HG02981 (cell line): ENCODE data around the gene SETMAR.
"Not testable (repeated sequence)": the region's sequence is repeated elsewhere in the genome, so short reads cannot be mapped to it uniquely, and the experiment has no call there.

Source experiments
- ATAC-seq: cut with Tn5 transposase; IDR thresholded peaks from one replicate; pipeline ENCODE4 v1.9.1; 2021; ENCODE audit warnings: mild to moderate bottlenecking, moderate library complexity; ENCODE audit not compliant: unreplicated experiment

The SETMAR gene

DNA sequence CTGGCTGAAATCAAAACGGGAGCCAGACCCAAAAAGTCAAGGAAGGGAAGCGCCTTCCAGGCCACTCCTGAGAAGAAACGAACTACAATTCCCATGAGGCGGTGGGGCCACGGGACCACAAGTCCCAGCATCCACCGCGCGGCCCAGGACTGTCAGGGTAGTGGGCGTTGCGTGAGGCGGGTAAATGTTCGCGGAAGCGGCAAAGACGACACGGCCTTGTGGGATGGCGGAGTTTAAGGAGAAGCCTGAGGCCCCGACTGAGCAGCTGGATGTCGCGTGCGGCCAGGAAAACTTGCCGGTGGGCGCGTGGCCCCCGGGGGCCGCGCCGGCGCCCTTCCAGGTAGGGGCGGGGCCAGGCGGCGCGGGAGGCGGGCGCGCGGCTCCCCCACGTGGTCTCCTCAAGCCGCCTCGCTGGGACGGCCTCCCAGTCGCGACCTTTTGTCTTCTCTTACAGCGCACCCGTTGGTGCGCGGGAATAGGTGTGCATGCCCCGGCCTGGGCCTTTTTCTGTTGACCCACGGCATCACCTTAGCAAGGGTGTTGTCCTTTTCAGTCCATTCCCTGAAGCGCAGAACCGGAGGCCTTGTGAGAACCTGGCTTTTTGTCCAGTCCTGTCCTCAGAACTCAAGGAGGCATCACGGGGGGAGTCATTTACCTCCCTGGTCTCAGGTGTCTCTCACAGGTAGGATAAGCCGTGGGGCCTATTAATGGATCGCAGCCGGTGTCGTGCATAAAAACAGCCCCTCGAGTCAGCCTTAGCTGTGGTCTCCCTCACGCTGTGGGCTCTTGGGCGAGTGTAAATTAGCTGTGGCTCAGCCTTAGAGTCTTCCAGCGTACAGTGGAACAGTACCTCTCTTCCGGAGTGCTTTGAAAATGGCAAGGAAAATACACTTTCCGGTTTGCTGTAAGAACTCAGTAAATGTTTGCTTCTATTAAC, at the start of gene SETMAR:
Gene SETMAR, plus strand, starts transcription at position 183 of the 937 bp plus-strand sequence. Its CDS starts 2 bp downstream, at position 185.
- ATAC-seq, result peak; percentile 98

DNA sequence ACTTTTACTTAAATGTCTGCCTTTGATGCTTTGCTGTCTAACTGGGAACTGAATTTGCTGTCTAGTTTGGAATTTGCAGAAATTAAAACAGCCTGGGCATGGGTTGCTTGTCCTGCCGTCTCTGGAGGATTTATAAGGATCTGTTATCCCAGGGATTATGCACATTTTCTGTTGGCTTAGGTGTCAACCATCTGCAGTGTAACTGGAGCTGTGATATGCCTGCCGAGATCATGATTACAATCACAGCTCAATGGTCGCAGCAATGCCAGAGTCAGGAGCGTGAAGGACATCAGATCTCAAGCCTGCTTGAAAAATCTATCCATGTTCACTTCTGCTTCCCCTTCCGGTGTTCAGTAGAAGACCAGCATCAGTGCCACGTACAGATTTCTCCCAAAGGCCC, 41.8 kb upstream of the SETMAR start:
- no peak for ATAC-seq

DNA sequence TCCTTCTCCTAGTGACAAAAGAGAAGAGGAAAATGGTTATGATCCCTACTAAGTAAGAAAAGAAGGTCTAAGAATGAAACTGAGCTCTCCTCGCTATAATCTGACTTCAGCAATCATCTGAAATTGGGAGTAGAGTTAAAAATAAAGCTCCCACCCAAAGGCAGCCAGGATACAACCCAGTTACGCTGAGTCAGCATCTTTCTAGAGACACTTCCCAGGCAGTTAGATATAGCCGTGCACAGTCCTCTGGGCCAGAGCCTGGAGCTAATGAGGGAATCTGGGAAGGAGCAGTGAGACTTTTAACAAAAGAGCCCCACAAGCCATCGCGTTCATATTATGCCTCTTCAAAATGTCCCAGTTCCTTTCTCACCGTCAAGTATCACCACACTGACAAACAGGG, 39.1 kb upstream of the SETMAR start:
- ATAC-seq, result no peak

DNA sequence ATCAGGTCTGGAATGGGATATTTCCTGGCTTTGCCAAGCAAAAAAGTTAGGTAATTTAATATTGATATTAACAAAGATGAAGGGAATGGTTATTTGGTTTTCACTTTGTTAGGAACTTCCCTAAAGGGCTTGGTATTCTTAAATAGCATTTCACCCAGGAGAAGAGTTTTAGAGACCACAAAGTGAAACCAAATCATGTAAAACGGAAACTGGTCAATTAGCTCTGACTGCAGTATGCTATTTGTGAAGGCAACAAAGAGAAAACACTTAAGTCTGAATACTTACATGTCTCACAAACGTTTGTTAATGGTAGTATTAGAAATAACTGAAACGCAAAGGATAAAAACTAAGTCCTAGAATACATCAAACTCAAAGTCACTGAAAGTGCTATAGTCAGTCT, 32.4 kb upstream of the SETMAR start:
- ATAC-seq, result peak; percentile 80

DNA sequence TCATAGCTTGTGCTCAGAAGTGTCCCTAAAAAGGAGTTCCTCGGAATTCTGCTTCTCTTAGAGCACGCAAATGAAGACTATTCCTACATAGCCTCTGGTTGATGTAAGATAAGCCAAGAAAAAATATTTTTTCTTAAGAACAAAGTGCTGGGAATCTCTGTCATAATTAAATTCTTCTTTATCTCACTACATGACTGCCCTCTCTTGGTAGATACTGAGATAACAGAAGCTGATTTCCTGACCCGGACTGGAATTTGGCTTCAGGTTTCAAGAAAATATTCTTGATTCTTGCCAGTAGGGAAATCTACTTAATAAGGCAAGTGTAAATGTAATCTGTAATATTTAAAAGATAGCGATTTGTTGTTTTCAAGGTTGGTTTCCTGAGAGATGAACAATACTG, 31.3 kb upstream of the SETMAR start:
- ATAC-seq, result no peak

DNA sequence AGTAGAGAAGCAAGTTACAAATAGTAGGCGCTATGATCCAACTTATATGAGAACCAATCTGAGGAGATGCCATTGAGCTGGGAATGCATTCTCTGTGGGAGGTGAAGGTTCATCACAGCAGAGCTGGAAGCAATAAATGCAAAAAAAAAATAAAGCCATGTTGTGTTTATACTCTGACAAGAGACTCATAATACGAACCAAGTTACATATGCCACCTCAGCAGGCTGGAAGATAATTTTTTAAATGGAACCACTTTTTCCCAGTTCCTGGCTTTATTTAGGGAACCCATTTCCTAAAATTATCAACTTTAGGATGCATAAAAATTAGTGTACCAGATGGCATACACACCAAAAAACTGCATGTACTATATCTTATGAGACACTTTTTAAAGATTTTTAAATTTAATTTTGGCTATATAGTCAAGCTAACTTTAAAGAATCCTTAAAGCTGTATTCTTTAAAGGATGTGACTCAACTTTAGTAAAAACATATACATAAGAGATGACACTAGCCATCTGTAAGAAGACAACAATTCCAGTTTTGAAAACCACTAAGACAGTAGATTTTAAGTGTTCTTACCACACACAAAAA, 23.6 kb upstream of the SETMAR start:
- no peak for ATAC-seq

DNA sequence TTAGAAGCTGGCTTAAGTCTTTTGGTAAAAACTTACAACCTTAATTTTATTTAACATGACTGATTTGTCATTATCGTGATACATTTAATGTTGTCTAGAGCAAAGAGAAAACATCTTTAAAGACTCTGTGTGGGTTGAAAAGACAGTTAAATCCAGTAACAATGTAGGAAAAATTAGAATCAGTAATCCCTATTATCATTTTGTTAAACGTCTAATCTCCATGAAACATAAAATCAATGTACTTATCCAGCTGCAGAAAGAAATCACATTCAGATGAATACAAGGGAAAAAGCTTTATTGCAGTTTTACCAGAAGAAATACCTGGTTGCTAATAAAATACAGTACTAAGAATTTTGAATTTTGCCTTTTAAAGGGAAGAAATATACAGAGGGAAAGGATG, 21.2 kb upstream of the SETMAR start:
- ATAC-seq, result no peak

DNA sequence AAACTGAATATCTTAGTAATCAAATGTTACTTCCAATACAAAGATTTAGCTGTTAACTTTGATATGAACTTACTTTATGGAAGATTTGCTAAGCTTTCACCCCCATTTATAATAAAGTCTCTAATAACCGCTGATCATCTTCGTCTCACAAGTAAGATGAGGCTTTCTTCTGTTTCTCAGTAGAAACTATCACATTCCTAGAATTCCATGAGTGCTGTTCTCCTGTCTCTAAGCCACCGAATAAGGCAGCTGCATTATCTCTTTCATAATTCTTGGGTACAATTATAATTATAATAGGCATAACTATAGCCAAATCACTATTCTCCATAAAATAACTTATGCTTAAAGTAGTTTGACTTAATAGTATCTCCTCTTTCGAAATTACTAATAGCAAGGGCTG, 18.3 kb upstream of the SETMAR start:
- no peak for ATAC-seq

DNA sequence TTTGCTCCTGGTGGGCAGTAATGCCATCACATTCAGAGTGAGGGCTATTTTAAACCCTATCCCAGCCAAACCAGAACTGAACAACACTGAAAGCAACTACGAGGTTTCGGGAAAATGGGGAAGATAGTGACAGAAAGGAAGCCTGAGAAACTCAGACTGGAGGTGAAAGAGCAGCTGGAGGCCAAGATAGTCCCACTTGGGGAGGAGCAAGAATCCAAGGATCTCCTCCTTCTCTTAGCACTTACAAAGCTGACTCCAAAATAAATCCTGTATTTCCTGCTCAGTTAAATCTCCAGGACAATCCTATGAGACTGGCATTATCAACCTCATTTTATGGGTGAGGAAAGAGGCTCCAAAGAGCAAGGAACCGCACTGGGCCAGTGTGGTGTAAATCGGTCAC, 14.1 kb upstream of the SETMAR start:
- ATAC-seq, result no peak

DNA sequence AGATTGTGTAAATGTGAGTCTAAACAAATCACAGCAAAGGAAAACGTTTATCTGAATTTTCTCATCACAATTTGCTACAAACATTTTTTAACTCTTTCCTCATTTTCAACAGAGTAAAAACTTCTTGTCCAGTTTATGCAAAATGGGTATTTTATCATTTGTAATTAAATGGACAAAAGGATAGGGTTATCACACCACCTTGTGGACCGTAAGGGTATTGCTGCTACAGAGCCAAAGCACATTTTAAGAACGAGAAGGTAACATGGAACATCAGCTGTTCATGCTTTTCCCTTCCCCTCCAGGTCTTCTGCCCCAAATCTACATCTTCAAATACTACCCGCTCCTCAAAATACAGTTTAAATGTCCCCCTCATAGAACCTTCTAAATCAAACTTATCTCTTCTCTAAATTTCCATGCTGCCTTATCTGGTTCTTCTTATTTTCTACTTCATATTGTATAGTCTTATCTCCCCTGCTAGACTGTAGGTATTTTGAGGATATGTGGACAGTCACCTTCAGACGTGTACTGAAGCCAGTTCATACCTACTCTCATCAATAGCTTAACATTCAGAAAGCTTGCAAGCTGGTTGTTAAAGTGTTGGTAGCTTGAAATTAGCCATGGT, 12.8 kb upstream of the SETMAR start:
- peak; percentile 74 for ATAC-seq

DNA sequence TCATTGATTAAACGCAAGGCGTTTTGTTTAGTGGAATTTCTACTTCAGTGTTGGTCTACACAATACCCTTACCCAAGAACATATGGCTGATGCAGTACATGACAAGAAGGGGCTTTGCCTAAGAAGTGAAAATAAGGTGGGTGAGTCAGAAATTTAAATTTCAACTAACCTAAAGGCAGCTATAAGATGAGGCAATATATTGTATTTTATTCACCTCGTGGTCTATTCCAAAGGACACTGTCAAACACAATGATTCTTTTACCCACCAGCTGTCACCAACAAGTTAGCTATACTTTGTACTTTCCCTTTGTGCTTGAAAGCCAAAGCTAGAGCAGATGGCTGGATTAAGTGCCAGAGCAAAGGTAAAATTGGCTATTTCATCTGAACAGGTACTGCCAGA, 10.9 kb upstream of the SETMAR start:
- ATAC-seq, result no peak

DNA sequence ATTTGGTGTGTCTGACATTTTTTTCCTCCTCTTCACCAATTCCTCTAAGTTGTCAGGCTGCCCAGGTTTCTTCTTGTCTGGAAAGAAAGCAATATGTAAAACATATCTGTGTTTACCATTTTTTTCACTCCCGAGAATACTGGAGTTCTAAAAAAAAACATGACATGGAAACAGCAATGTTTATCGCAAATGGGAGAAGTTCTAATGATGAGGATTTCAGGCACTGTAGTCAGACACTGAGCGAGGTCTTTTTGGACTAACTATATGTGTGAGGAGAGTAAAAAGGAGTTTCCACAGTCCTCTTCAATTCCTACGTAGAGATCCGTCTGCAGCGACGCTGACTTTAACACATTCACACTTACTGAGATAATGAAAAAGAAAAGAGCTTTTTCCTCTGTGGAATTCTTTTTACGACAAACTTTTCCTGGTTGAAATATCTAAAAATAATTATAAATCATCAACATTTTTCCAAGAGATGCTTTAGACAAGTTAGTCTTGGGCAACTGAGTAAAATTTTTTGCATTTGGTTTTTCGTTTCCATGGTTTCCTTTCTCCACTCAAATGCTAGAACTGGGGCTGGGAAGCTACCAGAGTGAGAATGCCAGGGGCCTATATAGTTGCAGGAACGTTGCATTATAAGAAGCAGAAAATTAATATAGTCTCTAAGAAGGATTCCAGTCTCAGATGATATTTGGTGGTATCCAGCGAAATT, 8.4 kb upstream of the SETMAR start:
- no peak for ATAC-seq

DNA sequence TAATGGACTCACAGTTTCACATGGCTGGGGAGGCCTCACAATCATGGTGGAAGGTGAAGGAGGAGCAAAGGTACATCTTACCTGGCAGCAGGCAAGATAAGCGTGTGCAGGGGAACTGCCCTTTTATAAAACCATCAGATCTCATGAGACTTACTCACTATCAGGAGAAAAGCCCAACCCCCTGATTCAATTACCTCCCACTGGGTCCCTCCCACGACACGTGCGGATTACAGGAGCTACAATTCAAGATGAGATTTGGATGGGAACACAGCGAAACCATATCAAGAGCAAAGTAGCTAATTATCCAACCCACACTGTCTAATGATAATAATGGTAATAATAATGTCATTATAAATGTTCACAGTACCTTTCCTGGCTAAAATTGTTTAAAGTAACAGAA, 6.7 kb upstream of the SETMAR start:
- ATAC-seq, result not testable (repeated sequence)

DNA sequence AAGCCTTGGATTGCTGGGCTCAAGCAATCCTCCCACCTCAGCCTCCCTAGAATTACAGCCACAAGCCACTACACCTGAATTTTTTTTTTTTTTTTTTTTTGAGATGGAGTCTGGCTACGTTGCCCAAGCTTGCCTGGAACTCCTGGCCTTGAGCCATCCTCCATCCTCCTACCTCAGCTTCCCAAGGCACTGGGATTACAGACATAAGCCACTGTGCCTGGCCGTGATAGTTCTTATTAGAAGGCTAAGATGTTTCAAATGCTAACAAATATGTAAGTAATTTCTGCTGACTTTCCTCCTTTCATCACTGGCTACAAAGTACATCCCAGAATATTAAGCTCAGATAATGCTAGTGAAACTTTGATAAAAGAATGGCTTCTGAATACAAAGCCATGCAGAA, 5.7 kb upstream of the SETMAR start:
- no peak for ATAC-seq

DNA sequence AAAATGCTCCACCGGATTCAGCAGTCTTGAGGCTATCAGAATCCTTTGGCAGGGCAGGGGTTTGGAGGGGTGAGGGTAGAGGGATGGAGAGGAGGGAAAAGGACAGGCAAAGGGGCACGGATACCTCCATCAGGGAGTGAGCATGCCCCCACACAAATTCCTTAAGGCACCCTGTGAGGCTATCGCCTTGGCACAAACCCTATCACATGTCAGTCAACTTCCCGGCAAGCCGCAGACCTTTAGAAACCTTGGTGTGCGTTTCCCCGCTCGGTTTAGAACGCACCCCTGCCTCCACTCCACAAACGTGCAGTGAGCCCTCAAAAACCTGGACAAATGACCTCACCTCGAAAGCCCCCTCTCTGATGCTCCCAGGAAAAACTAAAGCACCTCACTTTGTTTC, 422 bp upstream of the SETMAR start:
- ATAC-seq, result no peak

DNA sequence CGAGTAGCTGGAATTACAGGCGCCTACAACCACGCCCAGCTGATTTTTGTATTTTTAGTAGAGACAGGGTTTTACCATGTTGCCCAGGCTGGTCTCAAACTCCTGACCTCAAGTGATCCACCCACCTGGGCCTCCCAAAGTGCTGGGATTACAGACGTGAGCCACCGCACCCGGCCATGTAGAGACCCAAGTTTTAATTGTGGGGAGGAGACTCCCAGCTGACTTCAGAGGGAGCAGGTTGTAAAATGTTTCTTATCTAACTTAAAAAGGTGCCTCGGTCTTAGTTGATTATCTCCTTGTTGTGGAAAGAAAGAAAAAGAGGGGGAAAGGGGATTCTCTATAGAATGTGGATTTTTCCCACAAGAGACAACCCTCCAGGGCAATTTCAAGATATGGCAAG, 2.0 kb downstream of the SETMAR start:
- ATAC-seq, result not testable (repeated sequence)

DNA sequence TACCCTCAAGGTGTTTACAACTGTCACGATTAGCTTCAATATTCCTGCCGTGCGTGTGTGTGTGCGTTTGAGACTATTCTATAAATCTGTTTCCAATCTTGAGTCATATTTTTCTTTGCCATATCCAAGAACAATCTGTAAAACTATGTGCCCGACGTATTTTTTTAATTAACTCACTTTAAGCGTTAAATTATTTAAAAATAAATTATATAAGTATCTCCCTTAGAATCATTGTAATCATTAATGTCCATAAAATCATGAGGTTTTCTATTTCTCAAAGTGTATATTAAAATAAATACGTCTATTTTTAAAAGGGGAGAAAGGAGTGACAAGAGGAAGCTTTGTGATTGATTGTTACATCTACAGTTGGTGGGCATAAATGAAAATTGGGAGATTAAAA, 2.9 kb downstream of the SETMAR start:
- no peak for ATAC-seq

DNA sequence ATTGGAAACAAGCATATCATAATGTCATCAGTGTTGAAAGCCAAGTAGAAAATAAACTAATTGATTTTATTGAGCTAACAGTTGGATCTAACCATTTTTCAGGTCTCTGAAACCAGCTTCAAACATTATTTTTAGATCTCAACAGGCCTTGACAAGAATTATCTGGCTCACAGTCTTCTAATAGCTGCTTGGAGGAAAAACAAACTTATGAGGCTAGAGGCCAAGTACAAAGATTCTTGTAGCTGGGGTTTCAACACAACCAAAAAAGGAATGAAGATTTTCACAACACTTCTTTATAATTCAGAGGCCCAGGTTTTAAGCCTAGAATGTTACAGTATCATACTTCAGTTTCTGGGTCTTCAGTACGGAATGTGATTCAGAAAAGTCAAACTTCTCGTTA, 3.7 kb downstream of the SETMAR start:
- ATAC-seq, result no peak

DNA sequence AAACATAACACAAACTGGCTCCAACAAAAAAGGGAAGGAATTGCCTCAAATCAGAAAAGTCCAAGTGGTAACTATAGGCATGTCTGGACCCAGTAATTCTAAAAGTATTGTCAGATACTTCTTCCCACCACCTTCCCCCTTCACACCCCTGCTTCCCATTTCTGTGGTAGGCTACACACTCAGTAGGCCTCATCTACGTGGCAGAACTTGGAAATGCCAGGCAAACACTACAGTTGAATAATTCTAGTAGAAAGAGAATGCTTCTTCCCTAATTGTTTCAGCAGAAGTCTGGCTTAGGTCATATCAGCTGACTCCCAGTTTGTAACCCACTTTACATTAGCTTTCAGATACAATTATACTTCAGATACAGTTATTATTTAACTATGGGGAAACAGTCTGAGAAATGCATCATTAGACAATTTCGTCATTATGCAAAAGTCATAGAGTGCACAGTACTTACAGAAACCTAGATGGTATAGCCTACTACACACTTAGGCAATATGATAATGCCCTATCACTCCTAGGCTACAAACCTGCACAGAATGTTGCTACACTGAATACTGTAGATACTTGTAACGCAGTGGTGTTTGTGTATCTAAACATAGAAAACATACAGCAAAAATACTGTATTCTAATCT, 6.4 kb downstream of the SETMAR start:
- ATAC-seq, result no peak

DNA sequence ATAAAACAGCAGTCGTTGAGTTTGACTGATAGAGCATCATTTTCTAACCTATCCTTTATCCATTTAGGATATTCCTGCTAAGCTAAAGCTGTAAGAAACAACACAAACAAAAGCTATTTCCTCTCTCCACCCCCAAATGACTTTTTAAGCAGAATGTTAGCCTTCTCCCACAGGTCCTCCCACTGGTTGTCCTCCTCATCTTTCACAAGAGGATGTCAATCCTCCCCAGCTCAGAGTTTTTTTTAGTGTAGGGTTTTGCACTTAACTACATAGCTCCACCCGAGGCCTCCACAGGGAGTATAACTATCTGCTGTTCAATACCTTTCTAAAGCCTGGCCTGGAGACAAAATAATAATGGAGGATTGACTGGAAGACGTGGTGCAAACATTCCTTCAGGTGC, 7.8 kb downstream of the SETMAR start:
- no peak for ATAC-seq

DNA sequence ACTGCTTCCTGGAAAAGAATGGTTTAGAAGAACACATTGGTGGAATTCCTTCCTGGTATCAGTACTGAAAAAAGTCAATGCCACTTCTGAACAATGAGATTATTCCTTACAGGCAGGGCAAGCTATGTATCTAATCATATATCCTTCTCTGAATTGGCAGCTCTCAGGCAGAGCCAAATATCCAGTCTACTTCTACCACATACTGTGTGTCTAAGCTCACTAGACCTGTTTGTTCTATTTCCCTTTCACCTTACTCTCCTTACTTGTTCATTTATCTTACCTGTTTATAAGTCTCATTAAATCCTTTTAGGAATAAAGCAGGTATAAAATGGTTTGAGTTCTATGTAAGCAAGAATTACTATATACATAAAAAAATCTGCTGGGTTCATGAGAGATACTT, 8.3 kb downstream of the SETMAR start:
- ATAC-seq, result no peak
